ENCODE data around the gene RLN1. TPM values are rescaled to one million over a fixed set of nuclear protein-coding genes. Genes with fewer than 3 reads are reported as not detected.
"Not testable (repeated sequence)": the region's sequence is repeated elsewhere in the genome, so short reads cannot be mapped to it uniquely, and the experiment has no call there.

The RLN1 gene
- total RNA-seq (2012; rRNA removed) = not detected in 2 replicates
- not detected in 2 replicates for polyA plus RNA-seq (2012; rRNA removed)
- not detected in 2 replicates for polyA plus RNA-seq (2012; cell fraction: cytosol; rRNA removed)
- polyA plus RNA-seq (2012; cell fraction: nucleus; rRNA removed; ENCODE audit: low replicate concordance) = not detected in 2 replicates
- Bru-seq, nascent RNA = not detected
- BruChase-seq, experiment 1, labeled RNA remaining after a 6-hour chase = not detected
- percentile 9 among the genes with signal in this experiment for BruChase-seq, experiment 2, labeled RNA remaining after a 2-hour chase
- long read RNA-seq = 0 reads

GRCh38 chr9:5338992-5339981 lies at the start of gene RLN1:
Gene RLN1, minus strand, starts transcription at chr9:5339876. Its CDS starts 130 bp downstream, at chr9:5339746.
- H3K4me3 ChIP-seq (ENCODE audit: insufficient read depth, low read depth, low read length); H3K9ac ChIP-seq (ENCODE audit: low read depth, low read length); H3K9me1 ChIP-seq (ENCODE audit: insufficient read depth, low read length); H4K5ac ChIP-seq (ENCODE audit: low read depth, low read length); H3K4ac ChIP-seq (ENCODE audit: low read depth, low read length); H2AK9ac ChIP-seq (replicated peaks; ENCODE audit: low read depth, low read length, poor library complexity); H2AK5ac ChIP-seq (ENCODE audit: low read depth, low read length); H3K9me3 ChIP-seq (ENCODE audit: control insufficient read depth, insufficient read depth, low read length); CTCF ChIA-PET; POLR2A ChIA-PET (ENCODE audit: unreplicated experiment); H3K14ac ChIP-seq (replicated peaks; ENCODE audit: low read depth, low read length); H3K18ac ChIP-seq (ENCODE audit: low read depth, low read length); H3K4me1 ChIP-seq (ENCODE audit: control insufficient read depth, insufficient read depth, low read length); H3K23ac ChIP-seq (ENCODE audit: low read depth, low read length); H4K8ac ChIP-seq (ENCODE audit: low read depth in 2 of 2, low read length in 2 of 2); H3K36me3 ChIP-seq (ENCODE audit: control insufficient read depth, insufficient read depth, low read length); H3K27me3 ChIP-seq (ENCODE audit: control insufficient read depth, insufficient read depth, low read length); H3K79me1 ChIP-seq (ENCODE audit: low read depth in 1 of 2, low read length in 2 of 2); H4K91ac ChIP-seq (ENCODE audit: insufficient read depth, low read depth, low read length); H2BK20ac ChIP-seq (ENCODE audit: low read depth, low read length); dilution Hi-C loops (cut with HindIII; ENCODE audit: low sequenced_read_pairs, unreplicated experiment); H3K56ac ChIP-seq (ENCODE audit: extremely low read depth, insufficient read depth, low read length); BruUV-seq (replicated peaks); H2AFZ ChIP-seq (replicated peaks; ENCODE audit: low read length, poor library complexity); DNase-seq; H3K27ac ChIP-seq (ENCODE audit: insufficient read depth, low read length); H2BK15ac ChIP-seq (ENCODE audit: low read depth, low read length); in situ Hi-C loops (cut with MboI; ENCODE audit: low sequenced_read_pairs); intact Hi-C loops (cut with micrococcal nuclease); H4K20me1 ChIP-seq (ENCODE audit: insufficient read depth, low read length); H2BK120ac ChIP-seq (ENCODE audit: low read depth, low read length); H3K4me2 ChIP-seq (ENCODE audit: low read depth, low read length); H2BK5ac ChIP-seq (ENCODE audit: low read depth, low read length, poor library complexity, severe bottlenecking): not testable (repeated sequence)
- 52% methylated on average over 4 of the region's 50 CpGs; no CpG with 5 or more reads in 1 of the 2 experiments for WGBS, 2 experiments (ENCODE audit: extremely low coverage in 2 of 2, insufficient read length in 1 of 2)
- peak; percentile 100 for ATAC-seq (ENCODE audit: low read depth)

Measured in IMR-90 (cell line).